Measurements from ENCODE around the gene ROR1. TPM values are rescaled to one million over a fixed set of nuclear protein-coding genes. Genes with fewer than 3 reads are reported as not detected.
A peak's percentile ranks its signal among the peaks of the same experiment; 100 is the strongest.

ROR1 gene
- polyA plus RNA-seq, 1 of the 3 experiments (the other 2 are of a cell fraction): 4.0 TPM

- H3K4me2 ChIP-seq: no peak overlapping the region
- no peaks in the 10 kb centered on the region for H3K9me2 ChIP-seq
- no peak overlapping the region for H3K9ac ChIP-seq
- no peaks in the 10 kb centered on the region for H3K36me3 ChIP-seq (replicated peaks in 1 of 2; ENCODE audit: control insufficient read depth in 1 of 2, insufficient read depth in 2 of 2, low read length in 1 of 2)
- TF ChIP-seq MXI1 (IDR thresholded peaks at IDR 0.05; ENCODE audit: low read depth, low read length) (no peak), MEF2A (IDR thresholded peaks at IDR 0.05; ENCODE audit: borderline replicate concordance, low read depth) (no peak), TAF1 (IDR thresholded peaks at IDR 0.05; ENCODE audit: borderline replicate concordance, low read depth, low read length) (no peak), GABPA (IDR thresholded peaks at IDR 0.05; ENCODE audit: low read depth) (no peak), YY1 (IDR thresholded peaks at IDR 0.05; ENCODE audit: low read depth) (no peak), RXRA (IDR thresholded peaks at IDR 0.05; ENCODE audit: borderline replicate concordance, low read depth) (no peak), USF2 (IDR thresholded peaks at IDR 0.05; ENCODE audit: borderline replicate concordance, low read depth, low read length) (no peak), FOXJ3 (CRISPR knock-in tag; IDR thresholded peaks at IDR 0.05) (no peak), TEAD4 (IDR thresholded peaks at IDR 0.05; ENCODE audit: borderline replicate concordance, insufficient read depth) (no peak), NFIC (IDR thresholded peaks at IDR 0.05; ENCODE audit: borderline replicate concordance) (no peak), SIN3A (IDR thresholded peaks at IDR 0.05; ENCODE audit: borderline replicate concordance, low read depth, low read length) (no peak), TCF12 (IDR thresholded peaks at IDR 0.05) (no peak), GATA2 (CRISPR knock-in tag; IDR thresholded peaks at IDR 0.05) (no peak), NRF1 (IDR thresholded peaks at IDR 0.05; ENCODE audit: low read depth, low read length) (no peak), RFX5 (IDR thresholded peaks at IDR 0.05; ENCODE audit: low read length) (no peak), FOXM1 (IDR thresholded peaks at IDR 0.05; ENCODE audit: low read depth) (no peak)
- TF ChIP-seq, protein P1, sequence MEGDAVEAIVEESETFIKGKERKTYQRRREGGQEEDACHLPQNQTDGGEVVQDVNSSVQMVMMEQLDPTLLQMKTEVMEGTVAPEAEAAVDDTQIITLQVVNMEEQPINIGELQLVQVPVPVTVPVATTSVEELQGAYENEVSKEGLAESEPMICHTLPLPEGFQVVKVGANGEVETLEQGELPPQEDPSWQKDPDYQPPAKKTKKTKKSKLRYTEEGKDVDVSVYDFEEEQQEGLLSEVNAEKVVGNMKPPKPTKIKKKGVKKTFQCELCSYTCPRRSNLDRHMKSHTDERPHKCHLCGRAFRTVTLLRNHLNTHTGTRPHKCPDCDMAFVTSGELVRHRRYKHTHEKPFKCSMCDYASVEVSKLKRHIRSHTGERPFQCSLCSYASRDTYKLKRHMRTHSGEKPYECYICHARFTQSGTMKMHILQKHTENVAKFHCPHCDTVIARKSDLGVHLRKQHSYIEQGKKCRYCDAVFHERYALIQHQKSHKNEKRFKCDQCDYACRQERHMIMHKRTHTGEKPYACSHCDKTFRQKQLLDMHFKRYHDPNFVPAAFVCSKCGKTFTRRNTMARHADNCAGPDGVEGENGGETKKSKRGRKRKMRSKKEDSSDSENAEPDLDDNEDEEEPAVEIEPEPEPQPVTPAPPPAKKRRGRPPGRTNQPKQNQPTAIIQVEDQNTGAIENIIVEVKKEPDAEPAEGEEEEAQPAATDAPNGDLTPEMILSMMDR (IDR thresholded peaks at IDR 0.05): no peak
- H3K27me3 ChIP-seq (ENCODE audit: insufficient read depth): no peaks in the 10 kb centered on the region
- POLR2A ChIA-PET: no interaction called here
- CTCF ChIA-PET: interaction anchor here (1.2 to 3.3 kb wide), 4 partner anchors 17 to 262 kb away, joined by 3 to 33 read pairs (median 7); no protein-coding TSS in a partner anchor
- DNase-seq: no peak
- peaks cover 0 to 4% of the 10 kb centered on the region in 2 experiments; a peak in 2 of 4 replicates for H3K4me1 ChIP-seq (ENCODE audit: control insufficient read depth in 1 of 2, insufficient read depth in 2 of 2, low read depth in 1 of 2, low read length in 1 of 2)
- H2AFZ ChIP-seq (ENCODE audit: low read depth): no peak overlapping the region
- H3F3A ChIP-seq (replicated peaks; ENCODE audit: insufficient read depth): no peaks in the 10 kb centered on the region
- H3K79me2 ChIP-seq (ENCODE audit: insufficient read depth): no peaks in the 10 kb centered on the region
- no peak overlapping the region for H3K4me3 ChIP-seq (ENCODE audit: low read depth in 2 of 2, low read length in 1 of 2)
- 79% methylated on average over 1 of the region's 1 CpG for WGBS (ENCODE audit: low lambda C conversion rate)
- no peaks in the 10 kb centered on the region for H4K20me1 ChIP-seq (ENCODE audit: insufficient read depth)
- peak overlapping the region in 1 of 2 experiments; percentile 73; a peak in 1 of 4 replicates for H3K27ac ChIP-seq (ENCODE audit: low read depth in 2 of 2, low read length in 1 of 2)
- no peaks in the 10 kb centered on the region for H3K9me3 ChIP-seq
Observed at GRCh38 chr1:63936276-63936675, 162.5 kb downstream of the ROR1 start.

DNA sequence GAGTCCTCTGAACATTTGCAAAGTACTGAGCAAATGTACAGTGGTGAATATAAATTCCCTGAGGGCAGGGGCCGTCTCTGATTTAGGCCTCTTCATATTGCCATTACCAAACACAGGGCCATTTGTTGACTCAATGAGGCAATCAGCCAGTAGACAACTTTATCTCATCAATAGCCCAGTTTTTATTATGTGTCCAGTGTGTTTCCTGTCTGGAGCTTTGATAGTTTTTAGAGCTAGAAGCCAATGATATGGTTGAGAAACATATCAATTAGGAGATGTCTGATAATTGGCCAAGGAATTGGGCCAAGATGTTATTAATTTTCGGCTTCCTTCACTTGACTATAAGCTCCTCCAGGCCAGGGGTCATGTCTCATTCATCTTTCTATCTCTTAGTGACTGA is 163.0 kb downstream of the ROR1 start:
- Histone ChIP-seq H3K27me3 (ENCODE audit: insufficient read depth) (no peaks in the 10 kb centered on the region), H3K36me3 (replicated peaks in 1 of 2; ENCODE audit: control insufficient read depth in 1 of 2, insufficient read depth in 2 of 2, low read length in 1 of 2) (no peaks in the 10 kb centered on the region), H3K4me3 (ENCODE audit: low read depth in 2 of 2, low read length in 1 of 2) (no peak overlapping the region), H3K4me1 (ENCODE audit: control insufficient read depth in 1 of 2, insufficient read depth in 2 of 2, low read depth in 1 of 2, low read length in 1 of 2) (peaks cover 0 to 4% of the 10 kb centered on the region in 2 experiments; a peak in 2 of 4 replicates), H2AFZ (ENCODE audit: low read depth) (no peak overlapping the region), H3K9me2 (no peaks in the 10 kb centered on the region), H3K27ac (ENCODE audit: low read depth in 2 of 2, low read length in 1 of 2) (no peak overlapping the region; a peak in 1 of 4 replicates), H3K79me2 (ENCODE audit: insufficient read depth) (no peaks in the 10 kb centered on the region), H3K9ac (no peak overlapping the region), H3F3A (replicated peaks; ENCODE audit: insufficient read depth) (no peaks in the 10 kb centered on the region), H3K9me3 (no peaks in the 10 kb centered on the region), H3K4me2 (no peak overlapping the region), H4K20me1 (ENCODE audit: insufficient read depth) (no peaks in the 10 kb centered on the region)
- DNase-seq: no peak
- ChIA-PET POLR2A (no interaction called here), CTCF (interaction anchor here (1.4 to 3.3 kb wide), 3 partner anchors 200 to 262 kb away, joined by 4 to 33 read pairs (median 10); no protein-coding TSS in a partner anchor)
- TF ChIP-seq NRF1 (IDR thresholded peaks at IDR 0.05; ENCODE audit: low read depth, low read length) (no peak), FOXJ3 (CRISPR knock-in tag; IDR thresholded peaks at IDR 0.05) (no peak)
- WGBS (ENCODE audit: low lambda C conversion rate): 89% methylated on average over 2 of the region's 2 CpGs
